HG02642 (cell line): ENCODE data around the gene SHANK2.

Experiments used
- ATAC-seq: cut with Tn5 transposase; IDR thresholded peaks from one replicate; pipeline ENCODE4 v1.9.1; 2021; ENCODE audit warnings: mild to moderate bottlenecking; ENCODE audit not compliant: unreplicated experiment, poor library complexity

The SHANK2 gene

DNA sequence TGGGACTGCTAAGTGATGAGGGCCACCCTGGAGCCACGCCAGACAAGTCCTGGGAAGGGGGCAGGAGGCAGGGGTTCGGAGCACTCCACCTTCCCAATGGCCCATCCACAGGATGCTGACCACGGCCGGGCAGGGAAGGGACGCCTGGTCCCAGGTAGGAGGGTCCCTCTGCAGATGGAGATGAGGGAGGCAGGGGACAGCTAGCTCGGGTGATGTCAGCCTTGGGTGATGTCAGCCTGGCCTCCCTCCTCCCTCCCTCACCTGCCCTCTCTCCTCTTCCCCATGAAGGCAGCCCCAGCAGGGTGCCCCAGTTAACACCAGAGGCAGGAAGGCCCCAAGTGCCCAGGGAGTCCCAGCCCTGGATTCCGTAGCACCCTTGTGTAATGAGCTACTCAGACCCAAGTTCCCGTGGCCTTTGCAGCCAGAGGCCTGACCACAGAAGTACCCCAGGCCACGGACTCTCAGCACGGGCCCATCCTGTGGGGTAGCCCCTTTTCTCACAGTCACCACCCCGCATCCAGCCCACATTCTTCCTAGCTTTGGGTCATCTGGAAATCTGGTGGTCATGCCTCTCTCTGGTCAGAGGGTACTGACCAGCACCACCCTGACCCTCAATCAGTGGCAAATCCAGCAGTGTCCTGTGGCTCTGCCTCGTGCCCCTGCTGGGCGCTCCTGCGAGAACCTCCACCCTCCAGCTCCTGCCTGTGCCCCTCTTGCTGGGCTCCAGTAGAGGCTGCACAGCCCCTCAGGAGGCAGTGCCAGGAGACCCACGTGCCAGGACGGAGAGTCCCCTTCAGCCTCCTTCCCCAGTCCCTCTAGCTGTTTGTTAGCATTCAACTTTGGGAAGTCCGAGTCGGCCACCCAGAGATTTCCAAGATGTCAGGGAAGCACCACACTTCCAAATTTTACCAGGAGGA lies 47.4 kb downstream of the SHANK2 start:
- ATAC-seq = no peak

- no peak for ATAC-seq
Observed at GRCh38 chr11:71204294-71204693, 48.1 kb downstream of the SHANK2 start.

DNA sequence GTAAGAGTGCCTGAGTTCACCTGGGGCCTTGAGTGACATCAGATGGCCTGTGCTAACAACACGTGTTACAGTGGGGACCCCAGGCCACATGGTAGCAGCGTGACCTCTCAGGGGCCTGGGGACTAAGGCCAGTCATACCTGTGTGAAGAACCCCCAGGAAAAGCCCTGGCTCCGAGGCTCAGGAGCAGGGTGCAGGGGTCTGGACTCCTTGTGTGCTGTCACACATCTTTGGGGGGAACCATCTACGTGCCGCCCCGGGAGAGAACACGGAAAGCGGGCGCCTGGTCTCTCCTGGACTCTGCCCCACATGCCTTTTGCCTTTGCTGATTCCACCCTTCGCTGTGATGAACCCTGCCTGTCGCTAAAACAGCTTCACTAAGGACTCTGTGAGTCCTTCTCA lies 48.7 kb downstream of the SHANK2 start:
- ATAC-seq = no peak

DNA sequence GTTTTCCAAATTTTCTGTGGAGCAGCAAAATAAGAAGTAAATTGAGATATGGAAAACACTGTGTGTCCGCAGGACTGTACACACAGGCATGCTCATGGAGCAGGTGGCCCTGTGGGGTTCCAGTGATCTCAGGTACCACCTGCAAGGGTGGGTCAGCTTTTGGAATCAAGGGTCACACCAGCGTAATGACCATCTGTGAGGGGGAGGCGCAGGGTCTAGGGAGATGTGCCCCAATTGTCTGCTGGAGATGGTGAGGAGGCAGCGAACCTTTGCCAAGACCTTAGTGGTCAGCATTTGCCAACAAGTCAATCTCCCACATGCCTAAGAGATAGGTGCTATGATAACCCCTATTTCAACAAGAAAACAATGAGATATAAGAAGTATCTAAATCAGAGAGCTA lies 49.4 kb downstream of the SHANK2 start:
- ATAC-seq = no peak

GRCh38 chr11:71202598-71202944 lies 49.8 kb downstream of the SHANK2 start:
- ATAC-seq = no peak
